ENCODE measurements around the gene TRPM3.

- no peak for TF ChIP-seq CTCF (IDR thresholded peaks at IDR 0.05)
- TF ChIP-seq POLR2A (IDR thresholded peaks at IDR 0.05): no peak
Observed at GRCh38 chr9:70945301-70945700, 176.1 kb downstream of the TRPM3 start.
